Measurements from ENCODE around the gene SLC39A8.

DNA sequence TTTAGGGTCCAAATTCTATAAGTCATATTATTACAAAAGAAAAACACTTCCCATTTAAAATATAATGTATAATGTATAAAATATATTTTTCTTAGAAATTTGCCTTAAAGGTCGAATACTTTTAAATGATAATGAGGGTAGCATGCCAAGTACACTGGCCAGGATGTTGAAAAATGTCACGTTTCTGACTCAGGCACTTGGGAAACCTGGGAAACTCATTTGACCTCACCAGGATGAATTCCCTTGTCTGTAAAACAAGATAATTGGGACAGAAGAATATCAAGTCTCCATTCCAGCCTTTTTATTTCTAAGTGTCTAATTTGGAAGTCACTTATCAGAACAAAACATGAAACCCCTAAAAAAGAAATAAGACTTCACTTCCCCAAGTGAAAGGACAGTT, 3.4 kb upstream of the SLC39A8 start:
- TF ChIP-seq, protein P1, sequence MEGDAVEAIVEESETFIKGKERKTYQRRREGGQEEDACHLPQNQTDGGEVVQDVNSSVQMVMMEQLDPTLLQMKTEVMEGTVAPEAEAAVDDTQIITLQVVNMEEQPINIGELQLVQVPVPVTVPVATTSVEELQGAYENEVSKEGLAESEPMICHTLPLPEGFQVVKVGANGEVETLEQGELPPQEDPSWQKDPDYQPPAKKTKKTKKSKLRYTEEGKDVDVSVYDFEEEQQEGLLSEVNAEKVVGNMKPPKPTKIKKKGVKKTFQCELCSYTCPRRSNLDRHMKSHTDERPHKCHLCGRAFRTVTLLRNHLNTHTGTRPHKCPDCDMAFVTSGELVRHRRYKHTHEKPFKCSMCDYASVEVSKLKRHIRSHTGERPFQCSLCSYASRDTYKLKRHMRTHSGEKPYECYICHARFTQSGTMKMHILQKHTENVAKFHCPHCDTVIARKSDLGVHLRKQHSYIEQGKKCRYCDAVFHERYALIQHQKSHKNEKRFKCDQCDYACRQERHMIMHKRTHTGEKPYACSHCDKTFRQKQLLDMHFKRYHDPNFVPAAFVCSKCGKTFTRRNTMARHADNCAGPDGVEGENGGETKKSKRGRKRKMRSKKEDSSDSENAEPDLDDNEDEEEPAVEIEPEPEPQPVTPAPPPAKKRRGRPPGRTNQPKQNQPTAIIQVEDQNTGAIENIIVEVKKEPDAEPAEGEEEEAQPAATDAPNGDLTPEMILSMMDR (IDR thresholded peaks at IDR 0.05): no peak
- TF ChIP-seq POLR2A (IDR thresholded peaks at IDR 0.05): no peak

Data from heart left ventricle (tissue), 13 donors.